HG03175 (cell line): ENCODE measurements around the gene MED27.

Experiments
- ATAC-seq: cut with Tn5 transposase; IDR thresholded peaks from one replicate; pipeline ENCODE4 v1.9.1; 2021; ENCODE audit warnings: mild to moderate bottlenecking, moderate library complexity; ENCODE audit not compliant: unreplicated experiment

The MED27 gene

DNA sequence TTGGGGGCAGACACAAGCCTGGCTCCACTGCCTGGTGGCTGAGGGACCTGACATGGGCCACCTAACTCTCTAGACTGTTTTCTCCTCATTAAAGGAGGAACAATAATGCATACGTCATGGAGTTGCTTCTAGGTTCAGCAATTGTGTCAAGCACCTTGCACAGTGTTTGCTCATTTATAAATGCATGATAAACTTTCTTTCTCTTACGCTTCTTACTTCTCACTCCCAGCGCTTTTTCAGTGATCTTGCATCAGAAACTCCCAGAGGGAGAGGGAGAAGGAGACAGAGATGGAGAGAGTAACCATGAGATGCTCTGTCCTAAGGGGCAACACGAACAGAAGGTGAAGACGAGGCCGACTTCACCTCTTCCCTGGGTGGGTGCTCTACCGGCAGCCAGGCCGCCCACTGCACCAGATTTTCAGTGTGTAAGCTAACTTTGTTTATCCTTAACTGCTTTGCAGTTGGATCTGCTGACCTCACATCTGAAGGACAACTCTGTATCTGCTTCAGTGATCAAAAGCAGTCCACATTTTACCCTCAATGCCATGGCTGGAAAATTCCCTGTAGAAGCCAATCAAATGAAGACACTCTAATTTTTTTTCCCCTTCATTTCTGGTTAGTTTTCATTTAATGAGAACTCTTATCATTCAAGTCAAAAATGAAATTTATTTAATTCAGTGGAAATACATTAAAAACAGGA is 35.3 kb downstream of the MED27 start:
- ATAC-seq, result no peak

DNA sequence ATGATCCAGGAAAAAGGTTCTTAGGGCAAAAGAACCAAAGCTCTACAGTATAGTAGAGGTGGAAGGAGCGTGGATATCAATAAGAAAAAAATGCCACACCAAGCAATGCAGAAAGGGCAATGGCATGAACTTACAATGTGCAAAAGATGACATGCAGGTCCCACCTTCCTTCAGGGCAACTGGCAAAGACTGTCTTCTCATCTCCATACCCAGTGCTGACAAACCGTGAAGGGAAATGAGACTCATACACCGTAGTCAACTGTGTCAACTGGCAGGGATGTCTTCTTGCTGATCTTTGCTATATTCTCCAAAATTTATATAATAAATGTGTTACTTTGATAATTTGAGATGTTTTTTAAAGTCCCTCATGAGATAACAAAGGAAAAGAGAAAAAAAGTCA is 36.0 kb downstream of the MED27 start:
- no peak for ATAC-seq

DNA sequence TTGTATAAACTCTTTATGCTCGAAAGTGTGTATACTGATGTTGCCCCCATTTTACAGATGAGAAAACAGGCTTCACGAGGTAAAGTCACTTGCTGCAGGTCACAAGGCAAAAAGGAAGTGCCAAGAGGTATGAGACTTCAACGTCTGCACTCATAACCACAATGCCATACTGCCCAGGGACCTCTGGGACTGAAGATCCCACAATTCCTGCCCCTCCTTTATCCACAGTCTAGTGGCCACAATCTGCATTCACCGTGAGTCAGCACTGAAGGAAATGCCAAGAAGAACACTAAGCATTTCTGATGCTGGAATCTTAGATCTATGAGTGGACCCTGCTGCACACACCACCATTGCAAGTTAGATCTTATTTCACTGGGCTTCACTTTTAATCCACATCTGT is 37.3 kb downstream of the MED27 start:
- no peak for ATAC-seq

DNA sequence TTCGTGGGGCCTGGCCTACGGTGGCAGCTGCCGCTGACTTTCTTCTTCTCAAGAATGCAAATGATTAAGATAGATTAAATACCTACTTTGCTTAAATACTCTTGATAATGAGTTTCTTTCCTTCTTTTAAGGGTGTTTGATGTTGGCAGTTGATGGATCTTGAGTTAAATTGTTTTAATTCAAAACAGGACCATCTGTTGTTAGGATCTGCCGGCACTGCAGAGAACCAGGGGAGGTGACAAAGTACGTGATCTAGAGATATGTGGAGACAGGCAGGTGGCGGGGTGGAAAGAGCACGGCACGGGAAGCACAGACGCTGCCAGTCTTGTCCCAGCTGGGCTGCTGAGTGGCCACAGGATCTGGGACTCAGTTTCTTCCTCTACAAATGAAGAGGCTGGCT is 37.9 kb downstream of the MED27 start:
- ATAC-seq, result no peak

DNA sequence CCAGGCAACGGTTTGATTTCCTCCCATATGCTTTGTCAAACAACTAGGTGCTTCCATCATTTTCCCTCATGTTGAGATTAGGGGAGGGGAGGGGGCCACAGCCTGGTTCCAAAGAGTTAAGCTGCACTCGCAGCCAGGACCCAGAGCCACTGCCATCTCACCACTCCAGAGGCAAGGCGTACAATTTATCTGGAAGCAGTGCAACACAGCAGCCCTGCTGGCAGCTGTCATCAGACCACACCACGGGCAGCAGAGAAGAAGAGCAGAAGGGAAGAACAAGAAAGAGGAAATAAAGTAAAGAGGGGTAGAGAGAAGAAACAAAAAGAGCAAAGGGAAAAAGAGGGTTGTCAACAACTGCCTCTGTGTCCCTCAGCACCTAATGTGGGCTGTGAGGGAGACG is 38.9 kb downstream of the MED27 start:
- no peak for ATAC-seq

DNA sequence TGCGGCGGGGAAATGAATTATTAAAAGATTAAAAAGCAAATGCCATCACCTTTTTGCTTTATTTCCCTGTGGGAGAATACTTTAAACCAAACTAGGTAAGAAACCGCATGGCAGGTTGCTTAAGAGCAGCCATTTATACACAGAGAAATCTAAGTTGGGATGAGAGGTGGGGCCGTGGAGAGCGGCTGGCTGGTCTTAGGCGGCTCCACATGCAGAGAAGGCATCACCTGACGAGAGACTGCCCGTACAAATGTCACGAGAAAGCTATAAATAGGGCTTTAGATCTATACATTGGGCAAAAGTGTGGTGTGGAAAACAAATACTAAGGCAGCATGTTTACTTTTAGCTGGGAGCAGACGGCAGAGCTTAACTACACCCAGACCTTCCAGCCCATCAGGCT is 39.4 kb downstream of the MED27 start:
- ATAC-seq, result no peak

DNA sequence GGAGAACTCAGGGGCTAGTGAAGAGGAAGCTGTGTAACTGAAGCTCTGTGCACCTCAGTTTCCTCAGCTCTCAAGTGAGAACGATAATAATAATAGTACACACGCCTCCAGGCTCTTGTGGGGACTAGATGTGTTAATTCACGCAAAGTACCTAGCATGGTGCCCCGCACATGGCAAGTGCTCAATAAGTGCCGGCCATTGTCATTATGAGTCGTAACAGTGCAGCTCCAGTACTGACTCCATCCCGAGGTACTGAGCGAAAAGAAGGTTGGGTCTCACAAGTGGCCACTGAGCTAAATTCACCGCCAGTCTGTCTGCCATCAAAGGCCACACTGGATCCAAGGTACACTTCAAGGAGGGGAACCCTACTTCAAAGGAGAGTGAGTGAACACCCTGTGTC is 40.4 kb downstream of the MED27 start:
- no peak for ATAC-seq

DNA sequence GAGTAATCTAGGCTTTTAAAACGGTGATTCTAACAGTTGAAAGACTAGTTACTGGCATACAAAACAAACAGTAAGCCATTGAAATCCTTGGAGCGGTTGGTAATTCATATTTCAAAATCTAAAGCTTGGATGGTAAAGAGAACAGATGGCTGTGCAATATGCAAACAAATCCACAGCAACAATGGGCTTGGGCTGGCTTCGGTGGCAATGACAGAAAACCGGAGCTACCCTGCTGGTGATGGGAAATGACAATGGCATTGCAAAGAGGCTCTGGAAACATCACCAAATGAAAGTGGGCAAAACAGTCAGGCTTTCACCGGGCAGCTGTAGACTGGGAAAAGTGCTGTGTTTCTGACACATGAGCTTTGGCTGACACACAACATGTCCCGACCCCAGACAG is 42.2 kb downstream of the MED27 start:
- ATAC-seq, result no peak

DNA sequence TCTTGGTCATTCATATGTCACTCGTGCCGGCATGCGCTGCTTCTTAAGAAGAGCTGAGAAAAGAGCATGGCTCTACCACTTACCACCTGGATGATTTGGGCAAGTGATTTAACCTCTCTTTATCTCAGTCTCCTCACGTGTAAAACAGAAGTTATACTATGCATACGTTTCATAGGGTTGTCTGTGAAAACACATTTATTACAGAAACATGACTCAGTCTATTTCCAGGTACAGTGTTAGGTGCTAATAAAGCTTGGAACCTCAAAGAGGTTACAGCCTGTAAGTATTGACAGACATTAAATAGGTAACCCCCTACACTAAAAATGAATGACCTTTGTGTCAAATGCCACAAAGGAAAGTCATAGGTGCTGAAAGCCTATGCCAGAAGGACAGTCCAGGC is 43.1 kb downstream of the MED27 start:
- no peak for ATAC-seq

DNA sequence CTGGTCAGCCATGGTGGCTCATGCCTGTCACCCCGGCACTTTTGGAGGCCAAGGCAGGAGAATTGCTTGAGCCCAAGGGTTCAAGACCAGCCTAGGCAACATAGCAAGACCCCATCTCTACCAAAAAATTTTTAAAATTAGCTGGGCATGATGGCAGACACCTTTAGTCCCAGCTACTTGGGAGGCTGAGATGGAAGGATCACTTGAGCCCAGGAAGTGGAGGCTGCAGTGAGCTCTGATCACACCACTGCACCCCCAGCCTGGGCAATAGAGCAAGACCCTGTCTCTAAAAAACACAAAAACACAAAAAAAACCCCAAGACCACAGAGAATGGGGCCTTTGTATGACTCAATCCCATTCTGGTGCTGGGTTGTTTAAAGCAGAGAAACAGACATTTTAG is 44.0 kb downstream of the MED27 start:
- no peak for ATAC-seq

DNA sequence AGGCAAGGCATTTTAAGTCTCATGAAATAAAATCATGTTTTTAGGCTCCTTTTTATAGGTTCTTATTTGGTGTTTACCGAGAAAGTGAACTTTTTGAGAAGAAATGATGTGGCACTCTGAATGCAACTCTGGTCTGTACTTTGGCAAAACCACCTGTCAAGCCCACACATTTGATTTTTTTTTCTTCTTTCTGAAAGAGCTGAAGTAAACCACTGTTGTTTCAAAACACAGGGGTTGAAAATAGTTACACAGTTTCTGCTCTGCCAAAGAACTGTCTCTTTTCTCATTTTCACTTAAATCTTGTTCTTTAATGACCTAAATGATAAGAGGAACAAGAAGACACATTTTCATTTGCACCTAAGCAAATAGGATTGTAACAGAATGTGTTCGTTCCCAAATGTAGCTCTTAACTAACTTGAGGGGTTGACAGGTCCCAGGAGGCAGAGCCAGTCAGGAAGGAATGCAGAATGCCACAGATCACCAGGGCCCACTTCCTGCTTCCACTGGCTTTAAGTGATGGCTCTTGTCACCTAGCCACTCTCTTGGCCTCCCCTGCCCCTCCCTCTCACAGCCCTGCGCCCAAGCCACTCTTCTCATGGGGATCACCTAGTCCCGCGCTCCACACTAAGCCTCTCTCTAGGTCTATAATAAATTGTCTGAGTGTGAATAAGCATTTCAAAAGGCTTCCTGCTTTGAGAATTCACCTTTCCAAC is 47.3 kb downstream of the MED27 start:
- ATAC-seq, result no peak

DNA sequence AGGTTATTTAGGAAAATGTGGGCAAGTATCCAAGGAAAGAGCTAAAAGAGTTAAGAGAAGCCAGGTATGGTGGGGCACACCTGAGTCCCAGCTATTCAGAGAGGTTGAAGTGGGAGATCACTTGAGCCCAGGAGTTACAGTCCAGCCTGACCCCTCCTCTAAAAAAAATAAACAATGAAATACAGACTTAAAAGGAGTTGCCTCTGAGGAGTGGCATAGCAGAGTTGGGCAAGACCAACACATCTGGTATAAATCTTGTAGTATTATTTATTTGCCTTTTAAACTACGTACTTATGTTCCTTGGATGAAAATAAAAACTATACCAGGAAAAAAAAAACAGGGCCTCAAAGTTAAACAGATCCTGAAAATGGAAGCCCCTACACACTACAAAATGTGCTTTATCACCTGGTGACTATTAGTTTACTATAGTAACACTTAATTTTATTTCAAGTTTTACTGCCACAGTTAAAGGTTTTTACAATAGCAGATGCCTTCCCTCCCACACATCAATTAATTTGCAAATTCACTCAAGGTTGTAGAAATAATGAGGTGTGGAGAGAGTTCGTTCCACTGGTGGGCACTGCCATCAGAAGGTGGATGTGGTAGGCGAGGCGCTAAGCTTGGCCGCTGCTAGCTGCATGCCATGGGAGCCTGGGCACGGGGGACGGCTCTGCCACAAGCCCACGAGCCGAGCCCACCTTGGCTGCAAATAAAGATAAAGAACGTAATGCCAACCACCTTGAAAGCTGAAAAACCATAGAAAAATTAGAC is 48.0 kb downstream of the MED27 start:
- ATAC-seq, result no peak

DNA sequence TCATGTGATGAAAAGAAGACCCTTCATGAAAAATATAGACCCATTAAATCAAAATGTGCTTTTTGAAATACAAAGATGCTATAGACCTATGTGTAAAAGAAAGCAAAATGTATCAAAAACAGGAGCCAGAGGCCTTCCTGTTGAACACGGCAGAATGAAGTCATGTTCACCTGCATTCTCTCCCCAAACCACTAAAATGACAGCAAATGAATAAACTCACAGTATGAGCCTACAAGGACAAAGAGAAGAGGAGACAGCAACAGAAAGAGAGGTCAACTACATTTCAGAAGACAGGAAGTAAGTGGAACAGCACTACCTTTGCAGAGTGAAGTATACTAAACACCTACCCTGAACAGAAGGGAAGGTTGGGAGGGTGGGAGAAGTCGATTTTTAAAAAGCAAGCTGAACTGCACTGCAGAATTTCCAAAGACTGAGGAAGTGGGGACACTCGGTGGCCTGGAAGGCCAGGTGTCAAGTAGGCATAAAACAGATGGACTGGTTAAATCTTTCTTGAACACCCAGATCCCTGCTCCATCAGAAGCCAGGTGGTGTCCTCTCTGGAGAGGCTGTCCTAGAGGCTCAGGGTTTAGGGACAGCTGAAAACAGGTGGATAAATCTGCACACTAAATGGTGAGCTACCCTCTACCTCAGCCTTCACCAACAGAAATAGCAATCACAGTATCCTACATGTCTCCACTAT is 48.9 kb downstream of the MED27 start:
- no peak for ATAC-seq

DNA sequence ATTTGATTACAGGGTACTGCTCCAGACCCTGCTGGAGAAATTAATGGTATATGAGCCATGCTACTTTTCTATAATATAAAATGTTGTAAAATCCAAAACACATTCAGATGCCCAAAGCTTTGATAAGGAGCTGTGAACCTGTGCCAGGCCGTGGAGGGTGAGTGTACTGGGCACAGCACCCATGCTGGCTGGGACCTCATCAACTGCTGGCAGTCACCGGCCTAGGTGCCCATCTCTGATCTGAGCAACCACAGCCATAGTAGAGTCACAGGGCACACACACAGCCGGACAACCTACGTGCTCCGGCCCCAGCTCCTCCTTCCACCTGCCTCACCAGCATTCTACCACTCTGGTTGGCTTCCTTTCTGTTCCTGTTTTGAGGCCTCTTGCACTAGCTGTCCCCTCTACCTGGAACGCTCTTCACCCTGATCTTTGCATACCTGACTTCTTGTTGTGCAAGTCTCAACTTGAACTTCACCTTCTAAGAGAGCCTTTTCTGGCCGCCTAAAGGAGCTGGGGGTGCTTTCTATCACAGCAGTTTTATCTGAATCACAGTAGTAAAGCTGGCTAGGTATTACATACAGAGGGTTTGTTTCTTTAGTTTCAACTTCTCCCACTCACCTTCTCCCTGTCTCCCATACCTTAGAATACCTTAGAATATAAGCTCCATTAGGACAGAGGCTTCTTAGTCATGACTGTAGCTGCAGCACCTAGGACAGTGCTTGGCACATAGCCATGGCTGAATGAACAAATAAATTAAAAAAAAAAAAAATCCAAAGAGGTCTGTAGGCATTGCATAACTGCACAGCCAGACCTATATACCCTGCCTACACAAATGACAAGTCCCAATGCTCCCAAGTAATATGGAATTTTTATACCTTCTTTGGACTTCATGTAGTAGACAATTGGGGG is 51.7 kb downstream of the MED27 start:
- no peak for ATAC-seq

DNA sequence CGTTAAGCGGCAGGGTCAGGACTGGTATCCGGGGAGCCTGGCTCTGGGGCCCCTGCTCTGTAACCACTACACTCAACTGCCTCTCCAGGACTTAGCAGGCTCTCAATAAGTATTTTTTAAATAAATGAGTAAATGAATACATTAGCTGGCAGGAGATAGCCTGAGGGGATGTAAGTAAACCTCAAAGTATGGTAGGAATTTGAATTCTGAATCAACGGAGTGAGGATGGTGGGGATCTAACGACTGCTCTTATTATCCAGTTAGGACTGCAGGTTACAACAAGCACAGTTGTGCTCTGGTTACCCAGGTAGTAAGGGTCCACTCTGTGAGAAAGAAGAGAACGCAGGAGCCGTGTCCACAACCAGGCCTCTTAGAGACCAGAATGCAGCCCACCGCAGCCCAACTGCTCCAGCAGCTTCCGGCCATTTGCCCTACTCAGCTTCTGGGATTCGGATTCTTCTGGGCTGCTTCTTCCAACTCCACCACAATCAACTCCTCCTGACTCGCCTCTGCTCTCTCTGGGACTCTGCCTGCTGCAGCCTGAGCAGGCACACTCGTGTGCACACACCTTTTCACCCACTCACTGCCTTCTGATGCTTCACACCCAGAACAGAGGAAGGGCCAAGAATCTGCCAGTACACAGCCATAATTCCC is 52.6 kb downstream of the MED27 start:
- no peak for ATAC-seq

DNA sequence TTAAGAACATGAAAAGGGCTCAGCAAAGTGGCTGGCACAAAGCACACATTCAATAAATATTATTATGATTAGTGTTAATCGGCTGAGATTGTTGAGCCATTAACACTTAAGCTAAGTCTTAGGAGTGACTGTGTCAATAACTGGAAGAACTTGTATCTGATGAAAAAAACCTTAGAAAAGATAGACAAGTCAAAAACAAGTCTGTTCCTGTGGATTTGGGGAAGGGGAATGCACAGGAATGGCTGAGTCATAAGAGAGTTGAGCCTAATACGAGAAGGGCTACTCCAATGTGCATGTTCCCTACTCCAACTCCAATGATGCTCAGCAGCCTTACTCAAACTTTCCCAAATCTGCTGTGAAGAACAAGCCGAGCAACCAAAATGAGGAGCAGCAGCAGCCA is 53.9 kb downstream of the MED27 start:
- ATAC-seq, result no peak

DNA sequence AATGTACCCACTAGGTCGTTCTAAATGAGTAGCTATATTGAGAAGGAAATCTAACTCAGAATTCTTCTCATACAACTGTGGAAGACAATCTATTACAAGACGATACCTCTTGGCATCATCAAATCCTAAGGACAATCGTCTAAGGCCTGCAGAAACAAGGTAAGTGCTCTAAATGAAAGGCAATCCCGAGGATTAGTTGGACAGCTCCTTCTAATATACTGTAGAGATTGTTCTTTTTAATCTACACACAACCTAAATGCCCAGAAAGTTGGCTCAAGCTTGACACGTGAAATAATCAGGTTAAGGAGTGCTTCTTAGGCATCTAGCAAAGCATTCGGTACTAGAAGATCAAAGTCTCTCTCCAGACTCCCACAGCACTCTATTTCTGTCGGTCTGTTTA is 55.1 kb downstream of the MED27 start:
- ATAC-seq, result no peak

DNA sequence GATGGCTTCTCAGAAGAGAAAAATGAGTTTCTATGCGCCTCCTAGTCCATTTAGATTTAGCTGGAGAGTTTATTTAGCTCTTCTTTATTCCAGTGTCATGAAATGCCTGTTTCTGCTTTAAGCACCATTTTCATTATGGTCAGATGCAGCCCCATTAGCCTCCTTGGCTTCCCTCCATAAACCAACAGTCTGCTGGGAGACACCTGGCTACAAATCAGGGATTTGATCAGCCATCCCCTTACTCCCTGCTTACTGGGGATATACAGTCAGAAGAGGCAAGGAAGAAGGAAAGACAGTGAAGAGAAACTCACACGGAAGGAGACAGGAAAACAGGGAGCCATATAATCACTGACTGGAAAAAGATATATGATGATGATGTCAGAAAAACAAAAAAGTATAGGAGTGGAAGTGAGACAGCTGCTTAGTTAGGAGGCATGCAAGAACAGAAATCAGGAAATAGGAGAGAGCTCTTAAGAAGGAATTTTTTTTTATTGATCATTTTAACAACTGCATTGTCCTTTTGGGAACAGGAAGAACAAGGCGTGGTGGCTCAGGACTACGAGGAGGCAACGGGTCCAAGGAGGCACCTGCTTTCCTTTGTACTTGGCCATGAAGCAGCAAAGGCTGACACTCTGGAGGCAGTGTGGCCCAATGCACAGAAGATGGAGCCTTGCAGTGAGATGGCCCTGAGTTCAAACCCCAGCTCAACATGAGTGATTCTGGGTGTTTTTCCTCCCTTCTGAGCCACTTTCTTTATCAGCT is 56.1 kb downstream of the MED27 start:
- no peak for ATAC-seq

DNA sequence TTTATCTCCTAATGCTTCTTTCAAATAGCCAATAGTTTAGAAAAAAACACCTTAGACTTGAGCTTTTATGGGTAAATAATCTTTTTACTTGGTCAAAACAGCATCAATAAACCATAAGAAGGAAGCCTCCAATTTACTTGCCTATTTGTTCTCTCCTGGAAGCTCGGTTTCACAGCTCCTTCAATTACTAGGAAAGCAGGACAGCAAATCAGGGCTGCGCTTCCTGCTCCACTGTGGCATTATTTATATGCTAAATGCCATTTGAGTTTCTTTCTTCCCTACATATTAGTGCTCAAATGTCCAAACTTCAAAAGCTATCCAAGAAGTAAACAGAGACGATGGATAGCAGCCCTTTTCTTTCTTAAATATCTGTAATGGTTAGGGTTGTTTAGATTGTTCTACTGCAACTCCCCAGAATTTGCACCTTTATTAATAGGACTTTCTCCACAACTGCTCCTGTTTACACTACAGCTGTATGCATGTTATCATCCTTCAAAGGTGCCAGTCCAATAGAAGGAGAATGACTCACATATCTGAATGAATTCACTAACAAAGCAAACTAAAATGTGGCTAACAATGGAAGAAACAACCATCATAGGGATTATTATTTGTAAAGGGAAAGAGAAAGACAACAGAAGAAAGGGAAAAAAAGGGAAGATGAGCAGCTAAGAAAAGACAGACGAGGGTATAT is 58.7 kb downstream of the MED27 start:
- no peak for ATAC-seq
